HL-60 (cell line): Measurements from ENCODE around the gene SUCO.

Experiments
- POLR2AphosphoS5 ChIP-seq: IDR thresholded peaks from 2 replicates; pipeline ENCODE4 v1.6.1; 2012; ENCODE audit warnings: low read depth
- TF ChIP-seq, protein P1 (sequence below): IDR thresholded peaks from one replicate; pipeline ENCODE4 v1.5.1; 2011; ENCODE audit warnings: low read length, control low read depth, inconsistent platforms; ENCODE audit not compliant: insufficient read depth
- TF ChIP-seq, protein P2 (sequence below): IDR thresholded peaks from 2 replicates; pipeline ENCODE4 v1.6.1; 2012; ENCODE audit warnings: low read depth; ENCODE audit not compliant: insufficient replicate concordance

DNA sequence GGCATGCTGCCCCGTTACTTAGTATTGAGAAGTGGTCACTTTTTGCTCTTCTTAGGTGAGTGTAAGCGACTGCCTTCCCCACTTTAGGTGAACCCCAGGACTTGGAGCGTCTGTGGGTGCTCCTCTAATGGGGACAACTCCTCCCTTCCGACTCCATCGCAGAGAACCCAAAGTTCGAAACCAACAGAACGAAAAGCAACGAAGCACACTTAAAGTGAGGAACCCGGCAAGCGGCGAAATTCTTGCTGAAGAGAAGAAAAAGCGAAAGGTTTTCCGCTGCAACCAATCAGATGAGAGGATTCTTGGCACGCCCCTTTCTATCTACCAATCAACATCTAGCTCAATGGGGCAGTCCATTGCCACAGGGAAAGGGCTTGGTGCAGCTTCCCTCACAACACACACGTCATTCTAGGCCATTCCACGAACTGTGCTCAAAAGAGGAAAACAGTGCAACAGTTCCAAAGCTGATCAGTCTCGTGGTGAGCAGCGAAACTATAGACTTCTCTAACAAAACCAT lies 709 bp upstream of the SUCO start:
- TF ChIP-seq POLR2AphosphoS5: peak; percentile 87
- TF ChIP-seq, protein P1, sequence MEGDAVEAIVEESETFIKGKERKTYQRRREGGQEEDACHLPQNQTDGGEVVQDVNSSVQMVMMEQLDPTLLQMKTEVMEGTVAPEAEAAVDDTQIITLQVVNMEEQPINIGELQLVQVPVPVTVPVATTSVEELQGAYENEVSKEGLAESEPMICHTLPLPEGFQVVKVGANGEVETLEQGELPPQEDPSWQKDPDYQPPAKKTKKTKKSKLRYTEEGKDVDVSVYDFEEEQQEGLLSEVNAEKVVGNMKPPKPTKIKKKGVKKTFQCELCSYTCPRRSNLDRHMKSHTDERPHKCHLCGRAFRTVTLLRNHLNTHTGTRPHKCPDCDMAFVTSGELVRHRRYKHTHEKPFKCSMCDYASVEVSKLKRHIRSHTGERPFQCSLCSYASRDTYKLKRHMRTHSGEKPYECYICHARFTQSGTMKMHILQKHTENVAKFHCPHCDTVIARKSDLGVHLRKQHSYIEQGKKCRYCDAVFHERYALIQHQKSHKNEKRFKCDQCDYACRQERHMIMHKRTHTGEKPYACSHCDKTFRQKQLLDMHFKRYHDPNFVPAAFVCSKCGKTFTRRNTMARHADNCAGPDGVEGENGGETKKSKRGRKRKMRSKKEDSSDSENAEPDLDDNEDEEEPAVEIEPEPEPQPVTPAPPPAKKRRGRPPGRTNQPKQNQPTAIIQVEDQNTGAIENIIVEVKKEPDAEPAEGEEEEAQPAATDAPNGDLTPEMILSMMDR: no peak
- TF ChIP-seq, protein P2, sequence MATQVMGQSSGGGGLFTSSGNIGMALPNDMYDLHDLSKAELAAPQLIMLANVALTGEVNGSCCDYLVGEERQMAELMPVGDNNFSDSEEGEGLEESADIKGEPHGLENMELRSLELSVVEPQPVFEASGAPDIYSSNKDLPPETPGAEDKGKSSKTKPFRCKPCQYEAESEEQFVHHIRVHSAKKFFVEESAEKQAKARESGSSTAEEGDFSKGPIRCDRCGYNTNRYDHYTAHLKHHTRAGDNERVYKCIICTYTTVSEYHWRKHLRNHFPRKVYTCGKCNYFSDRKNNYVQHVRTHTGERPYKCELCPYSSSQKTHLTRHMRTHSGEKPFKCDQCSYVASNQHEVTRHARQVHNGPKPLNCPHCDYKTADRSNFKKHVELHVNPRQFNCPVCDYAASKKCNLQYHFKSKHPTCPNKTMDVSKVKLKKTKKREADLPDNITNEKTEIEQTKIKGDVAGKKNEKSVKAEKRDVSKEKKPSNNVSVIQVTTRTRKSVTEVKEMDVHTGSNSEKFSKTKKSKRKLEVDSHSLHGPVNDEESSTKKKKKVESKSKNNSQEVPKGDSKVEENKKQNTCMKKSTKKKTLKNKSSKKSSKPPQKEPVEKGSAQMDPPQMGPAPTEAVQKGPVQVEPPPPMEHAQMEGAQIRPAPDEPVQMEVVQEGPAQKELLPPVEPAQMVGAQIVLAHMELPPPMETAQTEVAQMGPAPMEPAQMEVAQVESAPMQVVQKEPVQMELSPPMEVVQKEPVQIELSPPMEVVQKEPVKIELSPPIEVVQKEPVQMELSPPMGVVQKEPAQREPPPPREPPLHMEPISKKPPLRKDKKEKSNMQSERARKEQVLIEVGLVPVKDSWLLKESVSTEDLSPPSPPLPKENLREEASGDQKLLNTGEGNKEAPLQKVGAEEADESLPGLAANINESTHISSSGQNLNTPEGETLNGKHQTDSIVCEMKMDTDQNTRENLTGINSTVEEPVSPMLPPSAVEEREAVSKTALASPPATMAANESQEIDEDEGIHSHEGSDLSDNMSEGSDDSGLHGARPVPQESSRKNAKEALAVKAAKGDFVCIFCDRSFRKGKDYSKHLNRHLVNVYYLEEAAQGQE: peak; percentile 32
